Tibial nerve (tissue), 4 donors: ENCODE results near the gene GADD45G. TPM values are rescaled to one million over a fixed set of nuclear protein-coding genes. Genes with fewer than 3 reads are reported as not detected.

Experiments used
- DNase-seq, 2 donors: peaks; one replicate each; pipeline ENCODE4 v3.0.0-alpha.2; 2019; ENCODE audit warnings: low spot score in 2 of 2
- H3K27ac ChIP-seq, 4 donors: fragments of 200-600 bp; sonication (generic) in 3 of 4; one replicate each; pipeline ENCODE4 v1.5.1; 2017 to 2019; ENCODE audit warnings: mild to moderate bottlenecking in 1 of 4
- H3K27me3 ChIP-seq, 2 donors: fragments of 200-600 bp; sonication (generic) in 1 of 2; one replicate each; pipeline versions ENCODE4 v1.5.1 to v1.6.0; 2017 to 2019
- H3K36me3 ChIP-seq, 3 donors: fragments of 200-600 bp; sonication (generic); one replicate each; pipeline ENCODE4 v1.5.1; 2018 to 2019
- H3K4me1 ChIP-seq, 4 donors: fragments of 200-600 bp; sonication (generic) in 3 of 4; one replicate each; pipeline ENCODE4 v1.5.1; 2017 to 2019
- H3K4me3 ChIP-seq, 4 donors: fragments of 200-600 bp; sonication (generic) in 3 of 4; one replicate each; pipeline ENCODE4 v1.5.1; 2017 to 2019; ENCODE audit warnings: mild to moderate bottlenecking in 1 of 4, moderate library complexity in 1 of 4
- H3K9me3 ChIP-seq, 4 donors: fragments of 200-600 bp; sonication (generic) in 3 of 4; one replicate each; pipeline ENCODE4 v1.5.1; 2017 to 2019
- EP300 ChIP-seq, 2 donors: sonication (generic); formaldehyde crosslinking; IDR thresholded peaks; one replicate each; pipeline ENCODE4 v1.6.1; 2017; ENCODE audit warnings: antibody characterized with exemption in 2 of 2, mild to moderate bottlenecking in 1 of 2
- POLR2A ChIP-seq, 2 donors: fragments of 450-650 bp; IDR thresholded peaks; one replicate each; pipeline ENCODE4 v1.6.1; 2017; ENCODE audit warnings: antibody characterized with exemption in 2 of 2, mild to moderate bottlenecking in 2 of 2, moderate library complexity in 2 of 2
- WGBS, 2 donors: methylation state at CpG; one replicate each; pipeline ENCODE4 v1.1.5; 2018; 5-methylcytosine and 5-hydroxymethylcytosine counted together
- total RNA-seq, 4 donors: library from RNA; depleted of rRNA; stranded (reverse); fragments of >200 nt; gene quantifications; one replicate each; pipeline ENCODE4 v1.1.0, GENCODE V29; 2016
- TF ChIP-seq, protein P1 (sequence below), 5 experiments: fragments of 200-600 bp in 3 of 5; fragments of 450-650 bp in 2 of 5; sonication (generic) in 3 of 5; IDR thresholded peaks; one replicate each; pipeline ENCODE4 v1.5.1; 2016 to 2019; ENCODE audit warnings: antibody characterized with exemption in 5 of 5, mild to moderate bottlenecking in 3 of 5, moderate library complexity in 2 of 5

GADD45G gene
- total RNA-seq, 4 donors from 2014 or later: 5.7 to 45.8 (median 26.8) TPM

DNA sequence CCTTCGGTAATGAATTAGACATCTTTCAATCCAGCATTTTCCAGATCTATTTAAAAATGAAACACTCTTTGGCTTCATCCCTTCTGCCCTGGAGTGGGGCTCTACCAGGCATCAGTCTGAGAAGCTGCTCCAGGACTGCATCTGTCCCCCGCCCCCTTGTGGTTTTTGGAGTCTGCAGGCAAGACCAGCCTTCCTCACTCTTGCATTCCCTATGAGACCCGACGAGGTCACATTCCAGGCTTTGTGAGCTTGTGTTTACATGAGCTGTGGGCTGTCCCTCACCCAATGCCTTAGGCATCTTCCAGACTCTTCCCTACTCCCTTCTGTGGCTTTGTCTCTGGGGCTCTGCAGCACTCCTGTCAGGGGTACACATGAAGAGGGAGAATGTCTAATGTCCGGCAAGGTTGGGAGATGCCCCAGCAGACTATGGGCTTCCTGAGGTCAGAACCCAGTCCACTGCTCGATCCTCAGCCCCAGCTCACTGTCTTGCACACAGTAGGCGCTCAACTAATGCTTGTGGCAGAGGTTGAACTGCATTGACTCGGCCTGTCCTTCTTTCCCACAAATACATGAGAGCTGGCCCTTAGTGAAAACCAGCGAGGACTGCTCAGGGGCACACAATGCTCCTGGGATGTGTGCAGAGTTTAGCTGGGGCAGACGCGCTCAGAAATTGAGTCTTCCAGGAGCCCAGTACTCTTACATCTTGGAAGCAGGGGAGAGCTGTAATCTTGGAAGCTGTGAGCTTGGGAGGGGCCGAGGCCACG, 11.7 kb upstream of the GADD45G start:
- Histone ChIP-seq H3K27ac (no peak overlapping the region), H3K4me3 (no peak overlapping the region), H3K4me1 (peaks cover 0 to 15% (median 0%) of the 10 kb centered on the region in 4 donors), H3K9me3 (no peaks in the 10 kb centered on the region), H3K36me3 (no peaks in the 10 kb centered on the region), H3K27me3 (no peaks in the 10 kb centered on the region)
- 54 to 57% methylated on average over 12 to 13 of the region's 13 CpGs for WGBS, 2 donors
- TF ChIP-seq EP300 (IDR thresholded peaks at IDR 0.05): no peak
- TF ChIP-seq, protein P1, sequence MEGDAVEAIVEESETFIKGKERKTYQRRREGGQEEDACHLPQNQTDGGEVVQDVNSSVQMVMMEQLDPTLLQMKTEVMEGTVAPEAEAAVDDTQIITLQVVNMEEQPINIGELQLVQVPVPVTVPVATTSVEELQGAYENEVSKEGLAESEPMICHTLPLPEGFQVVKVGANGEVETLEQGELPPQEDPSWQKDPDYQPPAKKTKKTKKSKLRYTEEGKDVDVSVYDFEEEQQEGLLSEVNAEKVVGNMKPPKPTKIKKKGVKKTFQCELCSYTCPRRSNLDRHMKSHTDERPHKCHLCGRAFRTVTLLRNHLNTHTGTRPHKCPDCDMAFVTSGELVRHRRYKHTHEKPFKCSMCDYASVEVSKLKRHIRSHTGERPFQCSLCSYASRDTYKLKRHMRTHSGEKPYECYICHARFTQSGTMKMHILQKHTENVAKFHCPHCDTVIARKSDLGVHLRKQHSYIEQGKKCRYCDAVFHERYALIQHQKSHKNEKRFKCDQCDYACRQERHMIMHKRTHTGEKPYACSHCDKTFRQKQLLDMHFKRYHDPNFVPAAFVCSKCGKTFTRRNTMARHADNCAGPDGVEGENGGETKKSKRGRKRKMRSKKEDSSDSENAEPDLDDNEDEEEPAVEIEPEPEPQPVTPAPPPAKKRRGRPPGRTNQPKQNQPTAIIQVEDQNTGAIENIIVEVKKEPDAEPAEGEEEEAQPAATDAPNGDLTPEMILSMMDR (IDR thresholded peaks at IDR 0.05): no peak
- TF ChIP-seq POLR2A (IDR thresholded peaks at IDR 0.05): no peak
- no peak for DNase-seq

DNA sequence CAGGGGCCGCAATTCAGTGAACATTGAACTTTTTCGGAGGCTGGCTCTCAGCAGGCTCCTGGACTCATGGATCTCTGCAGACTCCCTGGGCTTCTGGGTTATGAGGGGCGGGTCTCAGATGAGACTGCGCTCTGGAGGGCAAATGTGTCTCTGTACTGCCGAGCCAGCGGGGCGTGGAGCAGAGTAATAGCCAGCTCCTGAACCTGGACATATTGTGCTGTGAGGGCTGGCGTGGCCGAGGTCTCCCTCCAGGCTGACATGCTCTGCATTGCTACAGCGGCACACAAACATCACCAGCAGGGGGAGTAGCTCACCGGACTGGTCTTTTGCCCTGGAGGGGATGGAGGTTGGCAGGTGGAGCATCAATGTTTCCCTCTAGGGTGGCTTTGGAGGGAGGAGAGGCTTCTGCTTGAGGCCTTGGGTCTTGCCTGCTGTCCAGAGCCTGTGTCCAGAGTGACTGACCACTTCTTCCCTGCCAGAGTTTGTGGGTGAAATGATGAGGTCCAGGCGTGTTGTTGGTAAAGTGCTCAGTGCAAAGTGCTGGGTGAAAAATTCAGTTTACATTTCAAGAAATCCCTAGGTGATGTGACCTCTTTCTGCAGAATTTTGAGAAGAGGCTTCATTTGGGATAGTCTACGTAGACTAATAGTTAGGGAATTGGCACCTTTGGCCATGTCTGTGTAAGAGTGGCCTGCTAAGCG, 10.9 kb upstream of the GADD45G start:
- no peak overlapping the region for H3K27ac ChIP-seq
- WGBS, 2 donors: 42 to 54% methylated on average over 9 to 12 of the region's 14 CpGs
- peaks cover 0 to 15% (median 0%) of the 10 kb centered on the region in 4 donors for H3K4me1 ChIP-seq
- H3K36me3 ChIP-seq: no peaks in the 10 kb centered on the region
- no peaks in the 10 kb centered on the region for H3K27me3 ChIP-seq
- TF ChIP-seq POLR2A (IDR thresholded peaks at IDR 0.05): no peak
- TF ChIP-seq, protein P1 (IDR thresholded peaks at IDR 0.05): peak; percentile 44 to 56 (median 50)
- H3K9me3 ChIP-seq: no peaks in the 10 kb centered on the region
- DNase-seq: peak in 1 of 2 donors; percentile 38
- no peak overlapping the region for H3K4me3 ChIP-seq

DNA sequence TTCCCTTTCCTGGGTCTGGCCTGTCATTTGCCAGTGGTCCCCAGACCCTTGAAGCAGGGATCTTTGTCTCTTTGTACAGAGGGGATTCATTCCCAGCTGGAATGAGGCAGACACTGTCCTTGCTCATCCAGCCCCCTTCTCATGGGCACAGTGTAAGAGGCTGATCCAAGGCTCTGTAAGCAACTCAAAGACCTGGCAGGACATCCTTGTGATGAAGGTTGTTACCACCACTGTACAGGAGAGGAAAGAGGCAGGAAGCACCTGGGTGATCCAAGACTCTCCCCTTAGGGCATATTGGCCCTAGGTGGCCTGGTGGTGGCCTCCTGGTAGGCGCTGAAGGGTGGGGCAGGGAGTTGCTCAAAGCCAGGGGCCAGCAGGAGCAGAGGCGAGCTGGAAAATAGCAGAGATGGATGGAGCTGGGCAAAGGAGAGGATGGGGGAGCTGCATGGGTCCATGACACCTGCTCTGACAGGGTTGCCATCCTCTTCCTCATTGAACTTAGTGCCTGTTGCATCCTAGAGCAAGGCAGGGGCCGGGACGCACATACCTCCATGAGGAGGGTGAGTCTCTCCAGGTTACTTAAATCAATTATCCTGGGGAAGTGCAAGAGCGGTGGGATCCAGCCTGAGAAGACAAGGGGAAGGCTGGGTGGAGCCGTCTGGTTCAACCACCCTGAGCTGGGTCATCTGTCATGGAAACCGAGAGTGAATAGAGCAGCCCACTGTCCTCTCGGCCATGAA, 9.8 kb upstream of the GADD45G start:
- Histone ChIP-seq H3K27ac (no peak overlapping the region), H3K9me3 (no peaks in the 10 kb centered on the region), H3K36me3 (no peaks in the 10 kb centered on the region), H3K4me1 (peaks cover 0 to 15% (median 0%) of the 10 kb centered on the region in 4 donors), H3K27me3 (no peaks in the 10 kb centered on the region), H3K4me3 (no peak overlapping the region)
- WGBS, 2 donors: 84 to 95% methylated on average over 8 of the region's 8 CpGs
- no peak for DNase-seq
- no peak for TF ChIP-seq POLR2A (IDR thresholded peaks at IDR 0.05)
- no peak for TF ChIP-seq EP300 (IDR thresholded peaks at IDR 0.05)
- TF ChIP-seq, protein P1 (IDR thresholded peaks at IDR 0.05): no peak

DNA sequence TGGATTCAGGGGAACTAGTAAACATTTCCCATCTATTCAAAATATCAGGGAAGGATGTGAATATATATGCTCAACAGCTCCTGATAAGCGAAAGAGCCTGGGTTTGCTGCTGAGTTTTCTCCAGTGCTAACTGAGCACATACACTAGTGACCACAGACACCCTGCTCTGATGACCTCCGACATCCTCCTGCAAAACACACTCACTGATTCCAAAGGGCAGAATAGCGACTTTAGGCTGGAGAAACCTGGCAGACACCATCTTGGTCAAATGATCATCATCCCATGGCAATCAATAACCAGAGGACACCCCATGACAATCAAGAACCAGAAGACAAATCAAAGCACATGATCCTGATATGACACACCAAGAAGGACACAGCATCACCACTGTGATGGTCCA, 9.2 kb upstream of the GADD45G start:
- TF ChIP-seq, protein P1 (IDR thresholded peaks at IDR 0.05): no peak
- TF ChIP-seq EP300 (IDR thresholded peaks at IDR 0.05) (no peak), POLR2A (IDR thresholded peaks at IDR 0.05) (no peak)
- H3K4me3 ChIP-seq: no peak overlapping the region
- H3K9me3 ChIP-seq: no peaks in the 10 kb centered on the region
- H3K4me1 ChIP-seq: peaks cover 0 to 15% (median 0%) of the 10 kb centered on the region in 4 donors
- WGBS, 2 donors: 88 to 95% methylated on average over 3 of the region's 3 CpGs
- no peaks in the 10 kb centered on the region for H3K27me3 ChIP-seq
- H3K36me3 ChIP-seq: no peaks in the 10 kb centered on the region
- no peak overlapping the region for H3K27ac ChIP-seq
- DNase-seq: no peak
